GM12878 (cell line): ENCODE results near the gene RACK1. TPM values are rescaled to one million over a fixed set of nuclear protein-coding genes. Genes with fewer than 3 reads are reported as not detected.

ENCODE experiments used
- ATAC-seq: fragments of 200-7000 bp; cut with Tn5 transposase; 3 replicates; pipeline ENCODE4 v1.9.1; 2020; ENCODE audit warnings: mild to moderate bottlenecking, moderate library complexity
- BruUV-seq: library from RNA; stranded (reverse); fragments of 400-500 nt; replicated peaks from 2 replicates; lab custom pipeline; 2021; lab: Mats Ljungman, UMichigan
- CTCF ChIA-PET: fragments of 300-600 bp; sonication (Branson Sonifier 250); formaldehyde crosslinking; extraction: SDS; loops from one replicate; lab custom pipeline; 2021; ENCODE audit warnings: inconsistent platforms; lab: Yijun Ruan, JAX
- POLR2A ChIA-PET: fragments of 350-600 bp; formaldehyde crosslinking; extraction: SDS; loops from one replicate; lab custom pipeline; 2021; ENCODE audit warnings: inconsistent platforms; lab: Charles Lee
- RAD21 ChIA-PET: fragments of 300-600 bp; sonication (Branson Sonifier 250); formaldehyde crosslinking; loops from one replicate; lab custom pipeline; 2023; ENCODE audit warnings: antibody characterized with exemption; ENCODE audit not compliant: unreplicated experiment; lab: Charles Lee
- SMC1A ChIA-PET: fragments of 300-600 bp; sonication (Branson Sonifier 250); formaldehyde crosslinking; loops from one replicate; lab custom pipeline; 2023; ENCODE audit not compliant: unreplicated experiment, uncharacterized antibody; lab: Charles Lee
- DNase-seq: peaks from one replicate; pipeline ENCODE4 v3.0.0-alpha.2; 2011; ENCODE audit warnings: low read depth, low spot score
- FAIRE-seq: peaks from 3 replicates; lab custom pipeline; 2011; peaks lifted over from hg19 to GRCh38; lab: Jason Lieb, UNC
- H2AFZ ChIP-seq: 2 replicates; pipeline ENCODE4 v1.6.0; 2011; ENCODE audit warnings: low read depth, low read length, control low read depth; ENCODE audit not compliant: control insufficient read depth
- H3K27ac ChIP-seq: 2 replicates; pipeline ENCODE4 v1.5.1; 2011; ENCODE audit warnings: control low read depth; ENCODE audit not compliant: control insufficient read depth, insufficient read depth
- H3K27me3 ChIP-seq, 2 experiments: replicated peaks in 1 of 2; 2 replicates each; pipeline versions ENCODE4 v1.6.0 to v1.6.1; 2011; ENCODE audit warnings: low read length in 1 of 2; ENCODE audit not compliant: control insufficient read depth in 2 of 2, insufficient read depth in 2 of 2
- H3K36me3 ChIP-seq, 2 experiments: 2 replicates each; pipeline ENCODE4 v1.5.1; 2011; ENCODE audit warnings: low read length in 1 of 2; ENCODE audit not compliant: control insufficient read depth in 2 of 2, insufficient read depth in 2 of 2
- H3K4me1 ChIP-seq: 2 replicates; pipeline ENCODE4 v1.6.1; 2011; ENCODE audit warnings: mild to moderate bottlenecking, low read length, moderate library complexity, mixed read lengths; ENCODE audit not compliant: control insufficient read depth, insufficient read depth
- H3K4me2 ChIP-seq: 2 replicates; pipeline ENCODE4 v1.6.0; 2011; ENCODE audit warnings: control low read depth; ENCODE audit not compliant: control insufficient read depth, insufficient read depth
- H3K4me3 ChIP-seq: fragments of 200-600 bp; sonication (generic); 2 replicates; pipeline ENCODE4 v1.5.1; 2016
- H3K79me2 ChIP-seq: 2 replicates; pipeline ENCODE4 v1.6.0; 2011; ENCODE audit warnings: low read length; ENCODE audit not compliant: control insufficient read depth, insufficient read depth
- H3K9ac ChIP-seq: 2 replicates; pipeline ENCODE4 v1.8.0; 2011; ENCODE audit warnings: low read length, control low read depth, mixed read lengths; ENCODE audit not compliant: control insufficient read depth, insufficient read depth
- H3K9me3 ChIP-seq: replicated peaks from 3 replicates; pipeline ENCODE4 v1.5.1; 2011; ENCODE audit warnings: mild to moderate bottlenecking, low read length; ENCODE audit not compliant: control insufficient read depth, insufficient read depth
- H4K20me1 ChIP-seq: 2 replicates; pipeline ENCODE4 v1.6.0; 2011; ENCODE audit not compliant: control insufficient read depth, insufficient read depth
- HCFC1 ChIP-seq: fragments of 150-350 bp; IDR thresholded peaks from 2 replicates; pipeline ENCODE4 v1.6.1; 2014; ENCODE audit warnings: low read length
- SMC3 ChIP-seq: IDR thresholded peaks from 2 replicates; pipeline ENCODE4 v1.6.1; 2011; ENCODE audit warnings: low read length, improper control_type of control experiment, borderline replicate concordance
- TCF3 ChIP-seq: IDR thresholded peaks from 2 replicates; pipeline ENCODE4 v1.6.1; 2012; ENCODE audit warnings: low read depth, mild to moderate bottlenecking, low read length, borderline replicate concordance; ENCODE audit not compliant: insufficient read depth
- ZSCAN29 ChIP-seq: fragments of 450-650 bp; IDR thresholded peaks from 2 replicates; pipeline ENCODE4 v1.6.1; 2017; ENCODE audit warnings: mild to moderate bottlenecking, moderate library complexity
- WGBS: methylation state at CpG from one replicate; pipeline ENCODE4 v1.1.6; 2016; ENCODE audit warnings: low lambda C conversion rate; ENCODE audit not compliant: insufficient replicate concordance, insufficient coverage; ENCODE audit errors: missing lambda C conversion rate; 5-methylcytosine and 5-hydroxymethylcytosine counted together
- in situ Hi-C: fragments of 300-500 bp; cut with MboI; formaldehyde crosslinking; loops from 9 replicates; pipeline ENCODE4 v1.14.3; 2018; ENCODE audit warnings: mixed read lengths
- intact Hi-C: fragments of 100-400 bp; cut with micrococcal nuclease; formaldehyde crosslinking; loops from one replicate; pipeline ENCODE4 v1.14.2; 2022; ENCODE audit not compliant: unreplicated experiment
- polyA plus RNA-seq, 11 experiments: library from polyadenylated mRNA; depleted of rRNA in 4 of 11; unstranded in 6 of 11; stranded (reverse) in 5 of 11; fragments of >200 nt; fragmentation: Nextera tagmentation in 4 of 11; fragmentation: Illumina TruSeq in 1 of 11; extraction: Ambion mirVana in 4 of 11; extraction: Trizol in 1 of 11; gene quantifications; 1 replicate in 1 of 11; 2 replicates in 10 of 11; pipeline versions ENCODE4 v1.2.1 to v1.2.3, GENCODE V29; 2011 to 2016; ENCODE audit warnings: inconsistent platforms in 2 of 11, missing spikeins in 2 of 11, low read depth in 1 of 11
- total RNA-seq, 4 experiments: library from RNA; depleted of rRNA in 3 of 4; stranded (reverse); fragments of >200 nt in 3 of 4; fragmentation: Illumina TruSeq in 1 of 4; extraction: Trizol in 1 of 4; gene quantifications; 2 replicates each; pipeline versions ENCODE4 v1.2.1 to v1.2.3, GENCODE V29; 2013 to 2021
- TF ChIP-seq, protein P1 (sequence below): fragments of 450-650 bp; IDR thresholded peaks from 2 replicates; pipeline ENCODE4 v1.6.1; 2017; ENCODE audit warnings: mild to moderate bottlenecking, moderate library complexity
- TF ChIP-seq, protein P2 (sequence below): fragments of 450-650 bp; IDR thresholded peaks from 2 replicates; pipeline ENCODE4 v1.6.1; 2018; ENCODE audit warnings: borderline replicate concordance, mild to moderate bottlenecking; ENCODE audit not compliant: partially characterized antibody
- TF ChIP-seq, protein P3 (sequence below): IDR thresholded peaks from 2 replicates; pipeline ENCODE4 v1.6.1; 2012; ENCODE audit warnings: mild to moderate bottlenecking, low read depth, low read length
- TF ChIP-seq, protein P4 (sequence below): IDR thresholded peaks from 2 replicates; pipeline ENCODE4 v1.6.1; 2011; ENCODE audit warnings: borderline replicate concordance, low read depth, mild to moderate bottlenecking, moderate library complexity, low read length; ENCODE audit not compliant: insufficient read depth, poor library complexity, severe bottlenecking

Gene RACK1
- total and polyA plus RNA-seq, 10 of the 15 experiments (the other 5 are each of a cell fraction or from before 2014, with no cell fraction given): 1,365 to 6,584 (median 4,167) TPM

DNA sequence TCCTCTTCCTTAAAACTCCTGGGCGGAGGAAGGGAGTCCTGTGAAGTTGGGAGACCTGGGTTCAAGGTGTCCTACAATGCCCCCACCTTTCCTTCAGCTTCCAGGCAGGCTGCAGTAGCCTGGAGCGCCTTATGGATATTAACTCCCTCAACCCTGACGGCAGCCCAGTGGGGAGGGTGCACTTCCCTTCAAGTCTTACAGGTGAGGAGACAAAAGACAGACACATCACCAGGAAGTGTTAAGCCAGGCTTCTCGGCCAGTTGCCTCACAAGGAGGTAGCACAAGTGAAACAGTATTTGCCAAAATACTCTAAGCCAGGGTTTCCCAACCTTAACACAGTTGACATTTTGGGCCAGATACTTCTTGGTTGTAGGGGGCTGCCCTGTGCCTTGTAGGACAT is 42.9 kb downstream of the RACK1 start (continued):
- TF ChIP-seq ZSCAN29: no peak
- TF ChIP-seq SMC3: no peak
- TF ChIP-seq, protein P1, sequence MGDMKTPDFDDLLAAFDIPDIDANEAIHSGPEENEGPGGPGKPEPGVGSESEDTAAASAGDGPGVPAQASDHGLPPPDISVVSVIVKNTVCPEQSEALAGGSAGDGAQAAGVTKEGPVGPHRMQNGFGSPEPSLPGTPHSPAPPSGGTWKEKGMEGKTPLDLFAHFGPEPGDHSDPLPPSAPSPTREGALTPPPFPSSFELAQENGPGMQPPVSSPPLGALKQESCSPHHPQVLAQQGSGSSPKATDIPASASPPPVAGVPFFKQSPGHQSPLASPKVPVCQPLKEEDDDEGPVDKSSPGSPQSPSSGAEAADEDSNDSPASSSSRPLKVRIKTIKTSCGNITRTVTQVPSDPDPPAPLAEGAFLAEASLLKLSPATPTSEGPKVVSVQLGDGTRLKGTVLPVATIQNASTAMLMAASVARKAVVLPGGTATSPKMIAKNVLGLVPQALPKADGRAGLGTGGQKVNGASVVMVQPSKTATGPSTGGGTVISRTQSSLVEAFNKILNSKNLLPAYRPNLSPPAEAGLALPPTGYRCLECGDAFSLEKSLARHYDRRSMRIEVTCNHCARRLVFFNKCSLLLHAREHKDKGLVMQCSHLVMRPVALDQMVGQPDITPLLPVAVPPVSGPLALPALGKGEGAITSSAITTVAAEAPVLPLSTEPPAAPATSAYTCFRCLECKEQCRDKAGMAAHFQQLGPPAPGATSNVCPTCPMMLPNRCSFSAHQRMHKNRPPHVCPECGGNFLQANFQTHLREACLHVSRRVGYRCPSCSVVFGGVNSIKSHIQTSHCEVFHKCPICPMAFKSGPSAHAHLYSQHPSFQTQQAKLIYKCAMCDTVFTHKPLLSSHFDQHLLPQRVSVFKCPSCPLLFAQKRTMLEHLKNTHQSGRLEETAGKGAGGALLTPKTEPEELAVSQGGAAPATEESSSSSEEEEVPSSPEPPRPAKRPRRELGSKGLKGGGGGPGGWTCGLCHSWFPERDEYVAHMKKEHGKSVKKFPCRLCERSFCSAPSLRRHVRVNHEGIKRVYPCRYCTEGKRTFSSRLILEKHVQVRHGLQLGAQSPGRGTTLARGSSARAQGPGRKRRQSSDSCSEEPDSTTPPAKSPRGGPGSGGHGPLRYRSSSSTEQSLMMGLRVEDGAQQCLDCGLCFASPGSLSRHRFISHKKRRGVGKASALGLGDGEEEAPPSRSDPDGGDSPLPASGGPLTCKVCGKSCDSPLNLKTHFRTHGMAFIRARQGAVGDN: no peak
- TF ChIP-seq HCFC1: no peak

DNA sequence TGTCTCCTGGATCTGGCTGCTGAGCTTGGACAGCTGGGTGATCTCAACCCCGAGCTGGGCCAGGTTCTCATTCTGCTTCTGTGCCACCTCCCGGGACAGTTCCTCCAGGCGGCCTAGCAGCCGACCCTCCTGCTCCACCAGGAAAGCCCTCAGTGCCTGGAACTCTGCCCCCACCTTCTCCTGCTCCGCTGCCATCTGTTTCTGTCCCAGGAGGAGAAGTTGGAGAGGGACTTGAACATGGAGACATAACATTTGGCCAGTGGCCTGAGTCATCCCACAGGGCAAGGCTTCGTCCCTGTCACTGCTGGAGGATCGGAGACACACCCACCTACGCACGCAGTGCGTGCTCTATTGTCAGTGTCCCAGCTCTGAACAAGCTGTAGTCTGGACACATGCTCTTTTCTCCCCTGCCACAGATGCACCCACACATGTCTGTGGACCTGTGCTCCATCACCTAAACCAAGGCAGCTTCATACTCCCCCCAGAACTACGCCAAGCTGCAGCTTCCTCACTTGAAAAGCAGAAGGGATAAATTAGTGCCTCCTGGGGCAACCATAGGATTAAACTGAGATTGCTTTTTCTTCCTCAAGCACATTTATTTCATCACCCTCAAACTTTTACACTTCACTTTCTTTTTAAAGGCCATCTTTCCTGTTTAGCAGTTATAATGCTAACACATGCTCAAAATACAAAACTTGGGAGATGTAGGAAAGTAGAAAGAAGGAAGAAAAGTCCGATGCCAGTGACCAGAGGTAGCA is 43.6 kb downstream of the RACK1 start:
- H3K79me2 ChIP-seq: no peaks in the 10 kb centered on the region
- BruUV-seq: no TSS peak
- in situ Hi-C loops: no loop called here
- H3K27ac ChIP-seq: no peak overlapping the region
- no peak overlapping the region for H3K4me3 ChIP-seq
- ChIA-PET POLR2A (interaction anchor here (0.8 to 3.1 kb wide), 5 partner anchors 12 to 51 kb away, joined by 3 to 18 read pairs (median 5); partner anchors contain the start of gene TRIM41), RAD21 (interaction anchor here (1.4 to 3.1 kb wide), 4 partner anchors 9 to 23 kb away, joined by 3 to 8 read pairs (median 7); partner anchors contain the start of gene TRIM41), SMC1A (interaction anchor here (1.2 to 3.0 kb wide), 5 partner anchors 9 to 51 kb away, joined by 3 to 15 read pairs (median 3); no protein-coding TSS in a partner anchor), CTCF (interaction anchor here (0.8 to 2.6 kb wide), 2 partner anchors 9 to 17 kb away, joined by 3 to 15 read pairs; no protein-coding TSS in a partner anchor)
- H3K9ac ChIP-seq: no peak overlapping the region
- ATAC-seq (no peak), FAIRE-seq (no peak), DNase-seq (no peak)
- intact Hi-C loops: no loop called here
- no peaks in the 10 kb centered on the region for H3K36me3 ChIP-seq
- H4K20me1 ChIP-seq: no peaks in the 10 kb centered on the region
- H3K9me3 ChIP-seq: no peaks in the 10 kb centered on the region
- peaks cover 21% of the 10 kb centered on the region for H3K4me1 ChIP-seq
- peaks cover 1 to 4% of the 10 kb centered on the region in 2 experiments; a peak in 2 of 4 replicates for H3K27me3 ChIP-seq
- no peak overlapping the region for H3K4me2 ChIP-seq
- no peak overlapping the region for H2AFZ ChIP-seq
- WGBS: 70% methylated on average over 12 of the region's 12 CpGs
- no peak for TF ChIP-seq TCF3
- TF ChIP-seq, protein P2, sequence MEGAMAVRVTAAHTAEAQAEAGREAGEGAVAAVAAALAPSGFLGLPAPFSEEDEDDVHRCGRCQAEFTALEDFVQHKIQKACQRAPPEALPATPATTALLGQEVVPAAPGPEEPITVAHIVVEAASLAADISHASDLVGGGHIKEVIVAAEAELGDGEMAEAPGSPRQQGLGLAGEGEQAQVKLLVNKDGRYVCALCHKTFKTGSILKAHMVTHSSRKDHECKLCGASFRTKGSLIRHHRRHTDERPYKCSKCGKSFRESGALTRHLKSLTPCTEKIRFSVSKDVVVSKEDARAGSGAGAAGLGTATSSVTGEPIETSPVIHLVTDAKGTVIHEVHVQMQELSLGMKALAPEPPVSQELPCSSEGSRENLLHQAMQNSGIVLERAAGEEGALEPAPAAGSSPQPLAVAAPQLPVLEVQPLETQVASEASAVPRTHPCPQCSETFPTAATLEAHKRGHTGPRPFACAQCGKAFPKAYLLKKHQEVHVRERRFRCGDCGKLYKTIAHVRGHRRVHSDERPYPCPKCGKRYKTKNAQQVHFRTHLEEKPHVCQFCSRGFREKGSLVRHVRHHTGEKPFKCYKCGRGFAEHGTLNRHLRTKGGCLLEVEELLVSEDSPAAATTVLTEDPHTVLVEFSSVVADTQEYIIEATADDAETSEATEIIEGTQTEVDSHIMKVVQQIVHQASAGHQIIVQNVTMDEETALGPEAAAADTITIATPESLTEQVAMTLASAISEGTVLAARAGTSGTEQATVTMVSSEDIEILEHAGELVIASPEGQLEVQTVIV: no peak
- TF ChIP-seq, protein P3, sequence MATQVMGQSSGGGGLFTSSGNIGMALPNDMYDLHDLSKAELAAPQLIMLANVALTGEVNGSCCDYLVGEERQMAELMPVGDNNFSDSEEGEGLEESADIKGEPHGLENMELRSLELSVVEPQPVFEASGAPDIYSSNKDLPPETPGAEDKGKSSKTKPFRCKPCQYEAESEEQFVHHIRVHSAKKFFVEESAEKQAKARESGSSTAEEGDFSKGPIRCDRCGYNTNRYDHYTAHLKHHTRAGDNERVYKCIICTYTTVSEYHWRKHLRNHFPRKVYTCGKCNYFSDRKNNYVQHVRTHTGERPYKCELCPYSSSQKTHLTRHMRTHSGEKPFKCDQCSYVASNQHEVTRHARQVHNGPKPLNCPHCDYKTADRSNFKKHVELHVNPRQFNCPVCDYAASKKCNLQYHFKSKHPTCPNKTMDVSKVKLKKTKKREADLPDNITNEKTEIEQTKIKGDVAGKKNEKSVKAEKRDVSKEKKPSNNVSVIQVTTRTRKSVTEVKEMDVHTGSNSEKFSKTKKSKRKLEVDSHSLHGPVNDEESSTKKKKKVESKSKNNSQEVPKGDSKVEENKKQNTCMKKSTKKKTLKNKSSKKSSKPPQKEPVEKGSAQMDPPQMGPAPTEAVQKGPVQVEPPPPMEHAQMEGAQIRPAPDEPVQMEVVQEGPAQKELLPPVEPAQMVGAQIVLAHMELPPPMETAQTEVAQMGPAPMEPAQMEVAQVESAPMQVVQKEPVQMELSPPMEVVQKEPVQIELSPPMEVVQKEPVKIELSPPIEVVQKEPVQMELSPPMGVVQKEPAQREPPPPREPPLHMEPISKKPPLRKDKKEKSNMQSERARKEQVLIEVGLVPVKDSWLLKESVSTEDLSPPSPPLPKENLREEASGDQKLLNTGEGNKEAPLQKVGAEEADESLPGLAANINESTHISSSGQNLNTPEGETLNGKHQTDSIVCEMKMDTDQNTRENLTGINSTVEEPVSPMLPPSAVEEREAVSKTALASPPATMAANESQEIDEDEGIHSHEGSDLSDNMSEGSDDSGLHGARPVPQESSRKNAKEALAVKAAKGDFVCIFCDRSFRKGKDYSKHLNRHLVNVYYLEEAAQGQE: no peak
- TF ChIP-seq, protein P4, sequence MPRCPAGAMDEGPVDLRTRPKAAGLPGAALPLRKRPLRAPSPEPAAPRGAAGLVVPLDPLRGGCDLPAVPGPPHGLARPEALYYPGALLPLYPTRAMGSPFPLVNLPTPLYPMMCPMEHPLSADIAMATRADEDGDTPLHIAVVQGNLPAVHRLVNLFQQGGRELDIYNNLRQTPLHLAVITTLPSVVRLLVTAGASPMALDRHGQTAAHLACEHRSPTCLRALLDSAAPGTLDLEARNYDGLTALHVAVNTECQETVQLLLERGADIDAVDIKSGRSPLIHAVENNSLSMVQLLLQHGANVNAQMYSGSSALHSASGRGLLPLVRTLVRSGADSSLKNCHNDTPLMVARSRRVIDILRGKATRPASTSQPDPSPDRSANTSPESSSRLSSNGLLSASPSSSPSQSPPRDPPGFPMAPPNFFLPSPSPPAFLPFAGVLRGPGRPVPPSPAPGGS: no peak
